HG02763 (cell line): ENCODE data around the gene KRTAP4-12.
"Not testable (repeated sequence)": the region's sequence is repeated elsewhere in the genome, so short reads cannot be mapped to it uniquely, and the experiment has no call there.

Source experiments
- ATAC-seq: cut with Tn5 transposase; IDR thresholded peaks from one replicate; pipeline ENCODE4 v1.9.1; 2021; ENCODE audit warnings: mild to moderate bottlenecking, moderate library complexity; ENCODE audit not compliant: unreplicated experiment

KRTAP4-12 gene

DNA sequence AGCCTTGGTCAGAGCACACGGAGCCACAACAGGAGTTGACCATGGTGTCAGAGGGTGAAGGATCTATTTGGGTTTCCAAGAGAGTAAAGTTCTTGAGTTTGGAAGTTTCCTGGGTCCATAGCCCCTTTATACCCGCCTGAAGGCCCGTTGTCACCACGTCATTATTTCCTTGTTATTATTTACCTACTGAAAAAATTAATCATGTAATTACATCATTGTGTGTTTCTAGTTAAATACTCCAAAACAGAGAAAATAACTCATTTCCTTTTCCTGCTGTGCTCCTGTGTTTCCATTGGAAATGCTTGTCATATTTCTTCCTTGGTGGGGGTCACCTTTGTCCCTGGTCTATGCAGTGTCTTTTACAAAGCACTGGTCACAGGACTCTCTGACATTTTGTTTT, 25.9 kb downstream of the KRTAP4-12 start, which contains the start of gene KRTAP4-8:
TSS of gene KRTAP4-8 (minus strand) at position 101 of the 400 bp plus-strand sequence. CDS start at position 43, 58 bp downstream.
- ATAC-seq, result no peak

GRCh38 chr17:41096055-41096454, 27.9 kb downstream of the KRTAP4-12 start:
- no peak for ATAC-seq

- ATAC-seq, result not testable (repeated sequence)
These were observed 35.1 kb downstream of the KRTAP4-12 start for GRCh38 chr17:41088760-41089352.

GRCh38 chr17:41084100-41084856, 39.7 kb downstream of the KRTAP4-12 start, which contains the start of gene KRTAP4-7:
Gene KRTAP4-7 (plus strand): TSS chr17:41084150. CDS start chr17:41084207, 57 bp downstream.
- ATAC-seq, result not testable (repeated sequence)

- not testable (repeated sequence) for ATAC-seq
These were observed 40.6 kb downstream of the KRTAP4-12 start for GRCh38 chr17:41083427-41083826.

- ATAC-seq, result no peak
These were observed 41.4 kb downstream of the KRTAP4-12 start for GRCh38 chr17:41082626-41083025.

- ATAC-seq, result no peak
These were observed 47.2 kb downstream of the KRTAP4-12 start for GRCh38 chr17:41076788-41077187.

- ATAC-seq, result no peak
These were observed 50.3 kb downstream of the KRTAP4-12 start for GRCh38 chr17:41073676-41074075.
